HepG2 (cell line): ENCODE data around the gene AIF1. TPM values are rescaled to one million over a fixed set of nuclear protein-coding genes. Genes with fewer than 3 reads are reported as not detected.
A peak's percentile ranks its signal among the peaks of the same experiment; 100 is the strongest.

Source experiments
- ATF1 ChIP-seq: IDR thresholded peaks from 2 replicates; pipeline ENCODE4 v1.6.1; 2016; ENCODE audit warnings: mild to moderate bottlenecking, control low read depth
- CBX5 ChIP-seq: sonication (generic); formaldehyde crosslinking; IDR thresholded peaks from 2 replicates; pipeline ENCODE4 v1.4.0; 2020; ENCODE audit warnings: missing genetic modification reagents, borderline replicate concordance
- CENPT ChIP-seq: sonication (generic); formaldehyde crosslinking; IDR thresholded peaks from 2 replicates; pipeline ENCODE4 v1.8.0; 2022; ENCODE audit warnings: low read depth, mild to moderate bottlenecking, moderate library complexity, missing genetic modification reagents
- EP300 ChIP-seq, 3 experiments: sonication (generic) in 1 of 3; formaldehyde crosslinking in 1 of 3; IDR thresholded peaks; 2 replicates each; pipeline versions ENCODE4 v1.5.1 to v1.6.1; 2011 to 2020; ENCODE audit warnings: low read depth in 2 of 3, low read length in 2 of 3, borderline replicate concordance in 1 of 3, improper control_type of control experiment in 1 of 3, mild to moderate bottlenecking in 1 of 3, missing genetic modification reagents in 1 of 3, moderate library complexity in 1 of 3
- POGZ ChIP-seq: sonication (generic); formaldehyde crosslinking; IDR thresholded peaks from 2 replicates; pipeline ENCODE4 v1.4.0; 2020; ENCODE audit warnings: mild to moderate bottlenecking, missing genetic modification reagents
- TBX3 ChIP-seq: fragments of 450-650 bp; IDR thresholded peaks from 2 replicates; pipeline ENCODE4 v1.6.1; 2017; ENCODE audit warnings: antibody characterized with exemption, mild to moderate bottlenecking, inconsistent platforms, borderline replicate concordance
- THAP11 ChIP-seq: IDR thresholded peaks from 2 replicates; pipeline ENCODE4 v1.6.1; 2016; ENCODE audit warnings: missing biosample characterization, missing genetic modification reagents
- ZC3H4 ChIP-seq: sonication (generic); formaldehyde crosslinking; IDR thresholded peaks from 2 replicates; pipeline ENCODE4 v1.4.0; 2020; ENCODE audit warnings: missing genetic modification reagents, borderline replicate concordance
- ZNF264 ChIP-seq: sonication (generic); formaldehyde crosslinking; IDR thresholded peaks from 2 replicates; pipeline ENCODE4 v1.4.0; 2020; ENCODE audit warnings: missing genetic modification reagents
- ZNF331 ChIP-seq: sonication (generic); formaldehyde crosslinking; IDR thresholded peaks from 2 replicates; pipeline ENCODE4 v1.4.0; 2020; ENCODE audit warnings: missing genetic modification reagents
- ZNF556 ChIP-seq: sonication (generic); formaldehyde crosslinking; IDR thresholded peaks from 2 replicates; pipeline ENCODE4 v1.4.0; 2020; ENCODE audit warnings: mild to moderate bottlenecking, missing genetic modification reagents, borderline replicate concordance
- ZNF616 ChIP-seq: sonication (generic); formaldehyde crosslinking; IDR thresholded peaks from 2 replicates; pipeline ENCODE4 v1.5.0; 2020; ENCODE audit warnings: low read depth, mild to moderate bottlenecking, missing genetic modification reagents
- ZNF709 ChIP-seq: sonication (generic); formaldehyde crosslinking; IDR thresholded peaks from 2 replicates; pipeline ENCODE4 v1.5.0; 2020; ENCODE audit warnings: mild to moderate bottlenecking, missing genetic modification reagents
- polyA plus RNA-seq, 8 experiments: library from polyadenylated mRNA; depleted of rRNA in 3 of 8; stranded (reverse) in 7 of 8; unstranded in 1 of 8; fragments of >200 nt; fragmentation: Illumina TruSeq in 4 of 8; extraction: Trizol in 4 of 8; gene quantifications; 2 replicates each; pipeline versions ENCODE4 v1.2.1 to v1.2.3, GENCODE V29; 2011 to 2016; ENCODE audit warnings: low read depth in 4 of 8, missing spikeins in 1 of 8, mixed read lengths in 1 of 8; ENCODE audit not compliant: insufficient read depth in 1 of 8
- total RNA-seq, 5 experiments: library from RNA; depleted of rRNA; stranded (reverse); fragments of >200 nt; fragmentation: Illumina TruSeq; extraction: Trizol; gene quantifications; 2 replicates each; pipeline ENCODE4 v1.2.3, GENCODE V29; 2016; ENCODE audit warnings: low read depth in 1 of 5
- TF ChIP-seq, protein P1 (sequence below): sonication (generic); formaldehyde crosslinking; IDR thresholded peaks from 2 replicates; pipeline ENCODE4 v1.5.0; 2020; ENCODE audit warnings: mild to moderate bottlenecking, missing genetic modification reagents
- TF ChIP-seq, protein P2 (sequence below): sonication (generic); formaldehyde crosslinking; IDR thresholded peaks from 2 replicates; pipeline ENCODE4 v1.9.0; 2022; ENCODE audit warnings: missing genetic modification reagents, mild to moderate bottlenecking, borderline replicate concordance
- TF ChIP-seq, protein P3 (sequence below): sonication (generic); formaldehyde crosslinking; IDR thresholded peaks from 2 replicates; pipeline ENCODE4 v1.4.0; 2020; ENCODE audit warnings: missing genetic modification reagents

The AIF1 gene
- total and polyA plus RNA-seq, 2 of the 13 experiments (the other 11 are each of a cell fraction or from before 2014, with no cell fraction given), result 1.5 TPM; not detected in 1

DNA sequence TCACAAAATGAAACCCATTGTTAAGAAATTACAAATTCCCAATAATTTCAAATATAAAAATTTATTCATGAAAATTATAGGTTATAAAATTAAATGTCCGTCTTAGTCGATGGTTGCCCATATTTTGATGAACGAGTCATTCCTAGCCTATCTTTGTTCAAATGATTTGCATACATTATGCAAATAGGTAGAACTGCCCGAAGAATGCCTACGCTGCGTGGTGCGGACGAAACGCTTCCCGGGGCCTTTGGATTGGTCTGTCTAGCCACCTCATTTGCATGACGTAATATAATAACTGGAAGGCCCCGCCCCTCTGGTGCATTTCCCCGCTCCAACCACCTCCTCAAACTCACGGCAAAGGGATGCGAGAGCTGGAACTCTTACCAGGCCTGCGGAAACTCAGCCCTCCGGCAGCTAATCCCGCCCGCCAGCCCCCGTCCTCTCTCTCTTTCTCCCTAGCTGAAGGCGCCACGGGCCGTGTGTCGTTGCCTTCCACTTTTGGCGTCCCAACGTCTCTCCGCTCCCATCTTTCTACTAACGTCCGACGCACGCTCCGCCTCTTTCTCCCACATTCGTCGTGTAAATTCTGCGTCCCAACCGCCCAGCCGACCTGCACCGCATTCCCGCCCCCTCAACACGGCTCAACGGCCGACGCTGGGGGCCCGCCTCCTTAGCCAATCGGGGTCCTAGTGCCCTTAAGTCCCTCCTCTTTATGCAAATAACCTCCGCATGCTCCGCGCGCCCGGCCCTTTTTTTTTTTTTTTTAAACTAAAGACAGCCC, 5.0 kb downstream of the AIF1 start (continued):
- TF ChIP-seq, protein P1, sequence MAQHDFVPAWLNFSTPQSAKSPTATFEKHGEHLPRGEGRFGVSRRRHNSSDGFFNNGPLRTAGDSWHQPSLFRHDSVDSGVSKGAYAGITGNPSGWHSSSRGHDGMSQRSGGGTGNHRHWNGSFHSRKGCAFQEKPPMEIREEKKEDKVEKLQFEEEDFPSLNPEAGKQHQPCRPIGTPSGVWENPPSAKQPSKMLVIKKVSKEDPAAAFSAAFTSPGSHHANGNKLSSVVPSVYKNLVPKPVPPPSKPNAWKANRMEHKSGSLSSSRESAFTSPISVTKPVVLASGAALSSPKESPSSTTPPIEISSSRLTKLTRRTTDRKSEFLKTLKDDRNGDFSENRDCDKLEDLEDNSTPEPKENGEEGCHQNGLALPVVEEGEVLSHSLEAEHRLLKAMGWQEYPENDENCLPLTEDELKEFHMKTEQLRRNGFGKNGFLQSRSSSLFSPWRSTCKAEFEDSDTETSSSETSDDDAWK, result no peak
- TF ChIP-seq, protein P2, sequence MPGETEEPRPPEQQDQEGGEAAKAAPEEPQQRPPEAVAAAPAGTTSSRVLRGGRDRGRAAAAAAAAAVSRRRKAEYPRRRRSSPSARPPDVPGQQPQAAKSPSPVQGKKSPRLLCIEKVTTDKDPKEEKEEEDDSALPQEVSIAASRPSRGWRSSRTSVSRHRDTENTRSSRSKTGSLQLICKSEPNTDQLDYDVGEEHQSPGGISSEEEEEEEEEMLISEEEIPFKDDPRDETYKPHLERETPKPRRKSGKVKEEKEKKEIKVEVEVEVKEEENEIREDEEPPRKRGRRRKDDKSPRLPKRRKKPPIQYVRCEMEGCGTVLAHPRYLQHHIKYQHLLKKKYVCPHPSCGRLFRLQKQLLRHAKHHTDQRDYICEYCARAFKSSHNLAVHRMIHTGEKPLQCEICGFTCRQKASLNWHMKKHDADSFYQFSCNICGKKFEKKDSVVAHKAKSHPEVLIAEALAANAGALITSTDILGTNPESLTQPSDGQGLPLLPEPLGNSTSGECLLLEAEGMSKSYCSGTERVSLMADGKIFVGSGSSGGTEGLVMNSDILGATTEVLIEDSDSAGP, result peak; percentile 87
- TF ChIP-seq, protein P3, sequence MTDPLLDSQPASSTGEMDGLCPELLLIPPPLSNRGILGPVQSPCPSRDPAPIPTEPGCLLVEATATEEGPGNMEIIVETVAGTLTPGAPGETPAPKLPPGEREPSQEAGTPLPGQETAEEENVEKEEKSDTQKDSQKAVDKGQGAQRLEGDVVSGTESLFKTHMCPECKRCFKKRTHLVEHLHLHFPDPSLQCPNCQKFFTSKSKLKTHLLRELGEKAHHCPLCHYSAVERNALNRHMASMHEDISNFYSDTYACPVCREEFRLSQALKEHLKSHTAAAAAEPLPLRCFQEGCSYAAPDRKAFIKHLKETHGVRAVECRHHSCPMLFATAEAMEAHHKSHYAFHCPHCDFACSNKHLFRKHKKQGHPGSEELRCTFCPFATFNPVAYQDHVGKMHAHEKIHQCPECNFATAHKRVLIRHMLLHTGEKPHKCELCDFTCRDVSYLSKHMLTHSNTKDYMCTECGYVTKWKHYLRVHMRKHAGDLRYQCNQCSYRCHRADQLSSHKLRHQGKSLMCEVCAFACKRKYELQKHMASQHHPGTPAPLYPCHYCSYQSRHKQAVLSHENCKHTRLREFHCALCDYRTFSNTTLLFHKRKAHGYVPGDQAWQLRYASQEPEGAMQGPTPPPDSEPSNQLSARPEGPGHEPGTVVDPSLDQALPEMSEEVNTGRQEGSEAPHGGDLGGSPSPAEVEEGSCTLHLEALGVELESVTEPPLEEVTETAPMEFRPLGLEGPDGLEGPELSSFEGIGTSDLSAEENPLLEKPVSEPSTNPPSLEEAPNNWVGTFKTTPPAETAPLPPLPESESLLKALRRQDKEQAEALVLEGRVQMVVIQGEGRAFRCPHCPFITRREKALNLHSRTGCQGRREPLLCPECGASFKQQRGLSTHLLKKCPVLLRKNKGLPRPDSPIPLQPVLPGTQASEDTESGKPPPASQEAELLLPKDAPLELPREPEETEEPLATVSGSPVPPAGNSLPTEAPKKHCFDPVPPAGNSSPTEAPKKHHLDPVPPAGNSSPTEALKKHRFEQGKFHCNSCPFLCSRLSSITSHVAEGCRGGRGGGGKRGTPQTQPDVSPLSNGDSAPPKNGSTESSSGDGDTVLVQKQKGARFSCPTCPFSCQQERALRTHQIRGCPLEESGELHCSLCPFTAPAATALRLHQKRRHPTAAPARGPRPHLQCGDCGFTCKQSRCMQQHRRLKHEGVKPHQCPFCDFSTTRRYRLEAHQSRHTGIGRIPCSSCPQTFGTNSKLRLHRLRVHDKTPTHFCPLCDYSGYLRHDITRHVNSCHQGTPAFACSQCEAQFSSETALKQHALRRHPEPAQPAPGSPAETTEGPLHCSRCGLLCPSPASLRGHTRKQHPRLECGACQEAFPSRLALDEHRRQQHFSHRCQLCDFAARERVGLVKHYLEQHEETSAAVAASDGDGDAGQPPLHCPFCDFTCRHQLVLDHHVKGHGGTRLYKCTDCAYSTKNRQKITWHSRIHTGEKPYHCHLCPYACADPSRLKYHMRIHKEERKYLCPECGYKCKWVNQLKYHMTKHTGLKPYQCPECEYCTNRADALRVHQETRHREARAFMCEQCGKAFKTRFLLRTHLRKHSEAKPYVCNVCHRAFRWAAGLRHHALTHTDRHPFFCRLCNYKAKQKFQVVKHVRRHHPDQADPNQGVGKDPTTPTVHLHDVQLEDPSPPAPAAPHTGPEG, result peak; percentile 74
- TF ChIP-seq CENPT (CRISPR knock-in tag) (peak; percentile 67; the same call in 1 of the 2 replicates), ZNF616 (CRISPR knock-in tag) (no peak), ZNF264 (CRISPR knock-in tag) (peak; percentile 88; the same call in 1 of the 2 replicates), POGZ (CRISPR knock-in tag) (no peak; the same call in 1 of the 2 replicates), EP300 (IDR thresholded peaks at IDR 0.05; ENCODE audit: low read depth in 2 of 2, low read length in 2 of 2) (no peak; a peak in 1 of 4 replicates), EP300 (CRISPR knock-in tag; IDR thresholded peaks at IDR 0.05; ENCODE audit: borderline replicate concordance) (peak; percentile 57; the same call in 1 of the 2 replicates), ZC3H4 (CRISPR knock-in tag) (peak; percentile 44), TBX3 (peak; percentile 90), ZNF709 (0 out of 2 replicates have a peak, but pooled peaks have one; percentile 74), CBX5 (CRISPR knock-in tag) (peak; percentile 72; the same call in 1 of the 2 replicates), ZNF556 (CRISPR knock-in tag) (no peak), ATF1 (CRISPR knock-in tag) (peak; percentile 92), THAP11 (CRISPR knock-in tag) (peak; percentile 55), ZNF331 (CRISPR knock-in tag) (peak; percentile 55; the same call in 1 of the 2 replicates)
